H1 (cell line): ENCODE results near the gene TRAPPC12. TPM values are rescaled to one million over a fixed set of nuclear protein-coding genes. Genes with fewer than 3 reads are reported as not detected.

ENCODE experiments used
- CTCF ChIA-PET: fragments of 300-600 bp; sonication (Branson Sonifier 250); formaldehyde crosslinking; loops from one replicate; lab custom pipeline; 2021; ENCODE audit not compliant: partially characterized antibody; lab: Charles Lee
- POLR2A ChIA-PET: fragments of 300-600 bp; sonication (Branson Sonifier 250); formaldehyde crosslinking; loops from one replicate; lab custom pipeline; 2021; ENCODE audit warnings: inconsistent platforms; ENCODE audit not compliant: partially characterized antibody; lab: Charles Lee
- DNase-seq, 2 experiments: peaks; one replicate each; pipeline versions ENCODE4 v3.0.0 to v3.0.0-alpha.2; 2010 to 2022; ENCODE audit warnings: low spot score in 2 of 2, low read depth in 1 of 2, mixed read lengths in 1 of 2
- FAIRE-seq: peaks from 2 replicates; lab custom pipeline; 2011; peaks lifted over from hg19 to GRCh38; lab: Jason Lieb, UNC
- H2AFZ ChIP-seq: 2 replicates; pipeline ENCODE4 v1.8.1; 2012; ENCODE audit warnings: low read length, inconsistent platforms
- H2AK5ac ChIP-seq: 2 replicates; pipeline ENCODE4 v1.6.1; 2013; ENCODE audit warnings: low read depth, low read length
- H2BK120ac ChIP-seq: replicated peaks from 2 replicates; pipeline ENCODE3; 2013; ENCODE audit warnings: low read depth, low read length, inconsistent platforms
- H2BK12ac ChIP-seq: 2 replicates; pipeline ENCODE4 v1.6.1; 2013; ENCODE audit warnings: low read depth, low read length
- H2BK15ac ChIP-seq: 2 replicates; pipeline ENCODE4 v1.6.1; 2013; ENCODE audit warnings: low read length
- H2BK20ac ChIP-seq: 2 replicates; pipeline ENCODE4 v1.6.1; 2013; ENCODE audit warnings: low read length
- H2BK5ac ChIP-seq: 2 replicates; pipeline ENCODE4 v1.6.1; 2013; ENCODE audit warnings: low read depth, low read length
- H3K14ac ChIP-seq: 2 replicates; pipeline ENCODE4 v1.6.1; 2013; ENCODE audit warnings: inconsistent platforms; ENCODE audit not compliant: insufficient read length
- H3K18ac ChIP-seq: 2 replicates; pipeline ENCODE4 v1.6.1; 2013; ENCODE audit warnings: low read length; ENCODE audit errors: extremely low read depth
- H3K23ac ChIP-seq: 2 replicates; pipeline ENCODE4 v1.6.1; 2013; ENCODE audit warnings: inconsistent platforms; ENCODE audit not compliant: insufficient read length
- H3K23me2 ChIP-seq: 2 replicates; pipeline ENCODE4 v1.6.1; 2013; ENCODE audit warnings: low read depth, low read length
- H3K27ac ChIP-seq: 2 replicates; pipeline ENCODE4 v1.6.1; 2011; ENCODE audit warnings: low read depth, low read length, inconsistent platforms
- H3K27me3 ChIP-seq, 4 experiments: replicated peaks in 1 of 4; 1 replicate in 1 of 4; 2 replicates in 3 of 4; pipeline versions ENCODE4 v1.6.1 to v1.8.1; 2011 to 2013; ENCODE audit warnings: low read length in 3 of 4, mild to moderate bottlenecking in 3 of 4, inconsistent platforms in 2 of 4, mixed read lengths in 2 of 4, moderate library complexity in 1 of 4; ENCODE audit not compliant: control insufficient read depth in 3 of 4, insufficient read depth in 3 of 4; ENCODE audit errors: extremely low read depth in 1 of 4
- H3K36me3 ChIP-seq, 4 experiments: 2 replicates each; pipeline versions ENCODE4 v1.6.1 to v1.8.1; 2011 to 2013; ENCODE audit warnings: mild to moderate bottlenecking in 4 of 4, low read length in 3 of 4, moderate library complexity in 2 of 4, control low read depth in 1 of 4, inconsistent platforms in 1 of 4; ENCODE audit not compliant: insufficient read depth in 4 of 4, control insufficient read depth in 2 of 4
- H3K4ac ChIP-seq: replicated peaks from 2 replicates; pipeline ENCODE3; 2013; ENCODE audit warnings: low read length, low read depth, mixed read lengths, inconsistent platforms; ENCODE audit not compliant: insufficient read length
- H3K4me1 ChIP-seq, 4 experiments: replicated peaks in 1 of 4; 1 replicate in 1 of 4; 2 replicates in 3 of 4; pipeline versions ENCODE4 v1.6.1 to v1.8.1; 2011 to 2013; ENCODE audit warnings: low read length in 3 of 4, inconsistent platforms in 2 of 4, mixed read lengths in 1 of 4; ENCODE audit not compliant: insufficient read depth in 4 of 4, control insufficient read depth in 3 of 4
- H3K4me2 ChIP-seq, 2 experiments: 2 replicates each; pipeline versions ENCODE4 v1.6.1 to v1.8.1; 2011 to 2013; ENCODE audit warnings: low read depth in 2 of 2, low read length in 2 of 2, control low read depth in 1 of 2, inconsistent platforms in 1 of 2, mild to moderate bottlenecking in 1 of 2; ENCODE audit not compliant: insufficient read depth in 1 of 2
- H3K4me3 ChIP-seq, 4 experiments: fragments of 200-600, 300-600 bp in 1 of 4; sonication (generic), shearing (Covaris generic), sonication (Bioruptor Twin) in 1 of 4; 2 replicates each; pipeline versions ENCODE4 v1.5.1 to v1.8.1; 2011 to 2016; ENCODE audit warnings: low read length in 4 of 4, low read depth in 3 of 4, control low read depth in 2 of 4, inconsistent platforms in 2 of 4, mild to moderate bottlenecking in 2 of 4, mixed read lengths in 1 of 4, moderate library complexity in 1 of 4; ENCODE audit not compliant: insufficient read depth in 2 of 4; ENCODE audit errors: extremely low read depth in 1 of 4
- H3K56ac ChIP-seq: replicated peaks from 2 replicates; pipeline ENCODE3; 2013; ENCODE audit warnings: low read depth, mild to moderate bottlenecking, mixed read lengths, low read length, inconsistent platforms; ENCODE audit not compliant: insufficient read length
- H3K79me1 ChIP-seq: 2 replicates; pipeline ENCODE4 v1.6.1; 2013; ENCODE audit warnings: low read depth, low read length, control low read depth
- H3K79me2 ChIP-seq, 2 experiments: 2 replicates each; pipeline versions ENCODE4 v1.6.1 to v1.8.1; 2012 to 2013; ENCODE audit warnings: low read length in 2 of 2, mild to moderate bottlenecking in 2 of 2, inconsistent platforms in 1 of 2; ENCODE audit not compliant: insufficient read depth in 2 of 2, control insufficient read depth in 1 of 2
- H3K9ac ChIP-seq, 4 experiments: replicated peaks in 1 of 4; 1 replicate in 1 of 4; 2 replicates in 3 of 4; pipeline versions ENCODE4 v1.6.1 to v1.8.1; 2011 to 2013; ENCODE audit warnings: low read depth in 3 of 4, low read length in 3 of 4, control low read depth in 2 of 4, mild to moderate bottlenecking in 2 of 4, moderate library complexity in 2 of 4, inconsistent platforms in 1 of 4; ENCODE audit errors: extremely low read depth in 1 of 4
- H3K9me3 ChIP-seq, 2 experiments: 2 replicates each; pipeline versions ENCODE4 v1.6.1 to v1.8.1; 2012 to 2013; ENCODE audit warnings: mild to moderate bottlenecking in 2 of 2, moderate library complexity in 2 of 2, control low read depth in 1 of 2, inconsistent platforms in 1 of 2, low read depth in 1 of 2, low read length in 1 of 2, mixed read lengths in 1 of 2; ENCODE audit not compliant: insufficient read depth in 2 of 2
- H4K20me1 ChIP-seq, 2 experiments: replicated peaks in 1 of 2; 2 replicates each; pipeline versions ENCODE3 to v1.8.1; 2011 to 2013; ENCODE audit warnings: inconsistent platforms in 2 of 2, low read length in 2 of 2, mild to moderate bottlenecking in 1 of 2; ENCODE audit not compliant: insufficient read depth in 2 of 2, control insufficient read depth in 1 of 2
- H4K5ac ChIP-seq: 2 replicates; pipeline ENCODE4 v1.6.1; 2013; ENCODE audit warnings: low read length, low read depth, mixed read lengths, inconsistent platforms; ENCODE audit not compliant: insufficient read length
- H4K8ac ChIP-seq: 2 replicates; pipeline ENCODE4 v1.8.0; 2013; ENCODE audit warnings: mild to moderate bottlenecking, moderate library complexity, low read length, inconsistent platforms; ENCODE audit not compliant: insufficient read depth; ENCODE audit errors: extremely low read depth
- H4K91ac ChIP-seq: replicated peaks from 2 replicates; pipeline ENCODE3; 2013; ENCODE audit warnings: low read length, mixed read lengths, inconsistent platforms; ENCODE audit not compliant: insufficient read length
- BRCA1 ChIP-seq: IDR thresholded peaks from 2 replicates; pipeline ENCODE4 v1.6.1; 2012; ENCODE audit warnings: low read depth, low read length, improper control_type of control experiment
- CREB1 ChIP-seq: IDR thresholded peaks from 2 replicates; pipeline ENCODE4 v1.6.1; 2012; ENCODE audit warnings: inconsistent platforms
- EP300 ChIP-seq, 2 experiments: IDR thresholded peaks; 1 replicate in 1 of 2; 2 replicates in 1 of 2; pipeline ENCODE4 v1.6.1; 2011 to 2012; ENCODE audit warnings: low read depth in 2 of 2, low read length in 2 of 2, mild to moderate bottlenecking in 2 of 2, borderline replicate concordance in 1 of 2, inconsistent platforms in 1 of 2, moderate library complexity in 1 of 2
- FOSL1 ChIP-seq: IDR thresholded peaks from 2 replicates; pipeline ENCODE4 v1.6.1; 2011; ENCODE audit warnings: mild to moderate bottlenecking, low read depth, low read length, moderate library complexity; ENCODE audit not compliant: insufficient read depth
- GABPA ChIP-seq: IDR thresholded peaks from 2 replicates; pipeline ENCODE4 v1.6.1; 2011; ENCODE audit warnings: mild to moderate bottlenecking, low read length, moderate library complexity, borderline replicate concordance; ENCODE audit not compliant: insufficient read depth
- RBBP5 ChIP-seq: IDR thresholded peaks from 2 replicates; pipeline ENCODE4 v1.7.1; 2012; ENCODE audit warnings: low read depth, mild to moderate bottlenecking, inconsistent platforms, low read length, moderate library complexity, borderline replicate concordance
- RXRA ChIP-seq: IDR thresholded peaks from 2 replicates; pipeline ENCODE4 v1.6.1; 2011; ENCODE audit warnings: low read depth, mild to moderate bottlenecking, low read length, moderate library complexity; ENCODE audit not compliant: insufficient read depth
- SP4 ChIP-seq: IDR thresholded peaks from 2 replicates; pipeline ENCODE4 v1.6.1; 2012; ENCODE audit warnings: low read length, inconsistent platforms
- SRF ChIP-seq: IDR thresholded peaks from 2 replicates; pipeline ENCODE4 v1.6.1; 2011; ENCODE audit warnings: mild to moderate bottlenecking, low read depth, low read length, moderate library complexity
- TBP ChIP-seq: IDR thresholded peaks from 2 replicates; pipeline ENCODE4 v1.6.1; 2011; ENCODE audit warnings: low read depth, low read length, improper control_type of control experiment
- YY1 ChIP-seq: IDR thresholded peaks from 2 replicates; pipeline ENCODE4 v1.6.1; 2011; ENCODE audit warnings: low read depth, mild to moderate bottlenecking, low read length
- WGBS, 2 experiments: shearing (Covaris generic) in 1 of 2; methylation state at CpG; one replicate each; pipeline versions ENCODE4 v1.1.6 to v1.1.7; 2013 to 2015; ENCODE audit warnings: low lambda C conversion rate in 2 of 2, mixed read lengths in 2 of 2, inconsistent platforms in 1 of 2, low coverage in 1 of 2, missing lambda C conversion rate in 1 of 2; ENCODE audit not compliant: insufficient replicate concordance in 2 of 2, insufficient coverage in 1 of 2, insufficient read length in 1 of 2; ENCODE audit errors: extremely low coverage in 1 of 2, missing lambda C conversion rate in 1 of 2; 5-methylcytosine and 5-hydroxymethylcytosine counted together
- polyA plus RNA-seq, 7 experiments: library from polyadenylated mRNA; depleted of rRNA in 3 of 7; stranded (reverse) in 5 of 7; unstranded in 2 of 7; fragments of >200 nt in 5 of 7; fragments of 200-250 nt in 2 of 7; gene quantifications; 1 replicate in 5 of 7; 2 replicates in 1 of 7; 4 replicates in 1 of 7; pipeline versions ENCODE4 v1.2.1 to v1.2.3, GENCODE V29; 2011 to 2013; ENCODE audit warnings: missing spikeins in 2 of 7, mixed read lengths in 2 of 7
- total RNA-seq: library from RNA; stranded (reverse); fragmentation: NEBNext Ultra II Directional; extraction: Animal tissue kit (Norgen Biotek cat#: 25700); gene quantifications from 2 replicates; pipeline ENCODE4 v1.2.1, GENCODE V29; 2021
- TF ChIP-seq, protein P1 (sequence below): IDR thresholded peaks from 2 replicates; pipeline ENCODE4 v1.6.1; 2012; ENCODE audit warnings: low read length, inconsistent platforms

Gene TRAPPC12
- total and polyA plus RNA-seq, 2 of the 8 experiments (the other 6 are each of a cell fraction or from before 2014, with no cell fraction given), result 35.0 to 67.3 TPM

GRCh38 chr2:3465328-3465727 is 85.8 kb downstream of the TRAPPC12 start:
- Histone ChIP-seq H3K9ac (no peak overlapping the region), H3K79me2 (no peaks in the 10 kb centered on the region), H3K36me3 (peaks cover 0 to 7% (median 1%) of the 10 kb centered on the region in 4 experiments; a peak in 5 of 8 replicates), H3K4me3 (no peak overlapping the region), H3K9me3 (no peaks in the 10 kb centered on the region), H2BK20ac (no peak overlapping the region), H4K8ac (no peak overlapping the region), H3K4me1 (peaks cover 5 to 10% (median 9%) of the 10 kb centered on the region in 4 experiments), H4K91ac (no peak overlapping the region), H4K5ac (no peak overlapping the region), H2BK120ac (no peak overlapping the region), H3K14ac (no peak overlapping the region), H2BK12ac (no peak overlapping the region), H3K79me1 (no peaks in the 10 kb centered on the region), H3K27ac (no peak overlapping the region), H3K4me2 (no peak overlapping the region), H2AFZ (no peak overlapping the region), H3K23me2 (no peaks in the 10 kb centered on the region), H2BK15ac (no peak overlapping the region), H2AK5ac (no peak overlapping the region), H3K4ac (no peak overlapping the region), H4K20me1 (no peaks in the 10 kb centered on the region), H3K23ac (no peak overlapping the region), H3K56ac (no peak overlapping the region), H3K18ac (no peak overlapping the region), H3K27me3 (no peaks in the 10 kb centered on the region), H2BK5ac (no peak overlapping the region)
- no peak for DNase-seq
- WGBS, 2 experiments, result 93% methylated on average over 28 of the region's 28 CpGs; no CpG with 5 or more reads in 1 of the 2 experiments
- ChIA-PET CTCF (interaction anchor here (1.3 to 12.1 kb wide), 5 partner anchors 9 to 41 kb away, joined by 3 to 152 read pairs (median 51); no protein-coding TSS in a partner anchor), POLR2A (no interaction called here)
- TF ChIP-seq SRF (no peak), GABPA (no peak), CREB1 (no peak), BRCA1 (no peak), RBBP5 (no peak), EP300 (IDR thresholded peaks at IDR 0.05; ENCODE audit: borderline replicate concordance in 1 of 2, low read depth in 2 of 2, low read length in 2 of 2) (no peak), SP4 (no peak), RXRA (no peak), YY1 (no peak), TBP (no peak), FOSL1 (no peak)
- TF ChIP-seq, protein P1, sequence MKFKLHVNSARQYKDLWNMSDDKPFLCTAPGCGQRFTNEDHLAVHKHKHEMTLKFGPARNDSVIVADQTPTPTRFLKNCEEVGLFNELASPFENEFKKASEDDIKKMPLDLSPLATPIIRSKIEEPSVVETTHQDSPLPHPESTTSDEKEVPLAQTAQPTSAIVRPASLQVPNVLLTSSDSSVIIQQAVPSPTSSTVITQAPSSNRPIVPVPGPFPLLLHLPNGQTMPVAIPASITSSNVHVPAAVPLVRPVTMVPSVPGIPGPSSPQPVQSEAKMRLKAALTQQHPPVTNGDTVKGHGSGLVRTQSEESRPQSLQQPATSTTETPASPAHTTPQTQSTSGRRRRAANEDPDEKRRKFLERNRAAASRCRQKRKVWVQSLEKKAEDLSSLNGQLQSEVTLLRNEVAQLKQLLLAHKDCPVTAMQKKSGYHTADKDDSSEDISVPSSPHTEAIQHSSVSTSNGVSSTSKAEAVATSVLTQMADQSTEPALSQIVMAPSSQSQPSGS, result no peak
- no peak for FAIRE-seq
